ENCODE data around the gene ANKRD55.
"Not testable (repeated sequence)": the region's sequence is repeated elsewhere in the genome, so short reads cannot be mapped to it uniquely, and the experiment has no call there.

ANKRD55 gene

DNA sequence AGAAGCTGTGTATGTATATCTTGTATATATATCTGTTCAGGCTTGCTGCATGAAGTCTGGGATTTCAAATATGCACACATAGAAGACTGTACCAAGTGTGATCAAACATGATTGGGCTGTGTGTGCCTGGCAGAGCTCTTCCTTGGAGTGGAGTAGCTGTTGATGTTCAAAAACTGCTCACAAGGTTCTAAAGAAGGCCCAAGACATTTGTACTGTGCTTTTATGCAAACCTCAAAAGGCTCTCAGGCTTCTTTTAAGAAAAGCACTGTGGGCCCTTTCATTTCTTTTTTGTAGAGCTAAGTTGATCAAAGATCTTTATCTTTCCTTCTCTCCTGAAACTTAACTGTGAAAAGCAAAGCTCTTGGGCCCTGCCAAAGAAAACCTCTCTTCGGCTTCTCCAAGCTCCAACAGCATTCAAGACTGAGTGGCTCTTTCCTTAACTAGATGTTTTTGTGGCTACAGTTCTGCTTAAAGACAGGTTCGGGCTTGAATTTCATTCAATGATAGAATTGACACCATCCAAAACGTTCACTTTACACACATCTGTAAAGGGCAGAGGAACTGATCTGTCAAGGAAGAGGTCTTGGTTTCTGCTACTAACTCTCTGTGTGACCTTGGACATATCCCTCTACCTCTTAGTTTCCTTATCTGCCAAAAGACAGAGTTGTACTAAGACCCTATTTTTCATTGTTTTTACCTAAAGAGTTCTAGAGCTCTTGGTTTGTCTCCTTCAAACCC, 132.5 kb downstream of the ANKRD55 start:
- DNase-seq: no peak

DNA sequence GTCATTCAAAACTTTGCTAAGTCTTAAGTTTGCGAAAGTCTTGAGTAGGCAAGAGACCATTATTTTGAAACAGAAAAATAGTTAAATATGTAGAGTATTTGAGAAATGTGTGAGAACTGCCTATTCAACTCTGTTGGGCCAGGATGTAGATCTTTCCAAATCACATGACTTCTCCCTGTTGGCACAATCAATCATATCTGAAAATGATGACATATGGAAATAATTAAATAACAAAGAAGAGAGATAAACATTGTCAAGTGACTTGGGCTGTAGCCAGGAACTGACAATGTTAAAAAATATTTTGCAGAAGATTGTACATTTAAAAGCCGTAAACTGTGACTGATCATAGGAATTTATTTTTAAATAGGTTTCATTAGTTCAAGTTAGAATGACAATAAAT, 133.8 kb downstream of the ANKRD55 start:
- no peak for DNase-seq

DNA sequence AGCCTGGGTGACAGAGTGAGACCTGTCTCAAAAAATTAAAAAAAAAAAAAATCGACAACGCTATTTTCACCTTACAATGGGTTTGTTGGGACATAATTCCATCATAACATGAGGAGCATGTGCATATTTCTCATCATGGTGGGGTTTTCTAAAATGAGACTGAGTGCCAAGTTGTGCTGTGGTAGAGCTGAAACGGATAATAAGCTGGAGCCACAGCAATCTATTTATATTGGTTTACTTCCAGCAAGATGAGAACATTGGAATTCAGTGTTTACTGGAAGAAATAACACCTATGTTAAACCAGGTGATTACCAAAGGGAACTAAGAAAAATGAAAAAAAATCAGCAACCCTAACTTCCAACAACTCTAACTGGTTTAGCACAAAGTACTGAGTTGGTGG, 136.1 kb downstream of the ANKRD55 start:
- DNase-seq: no peak

DNA sequence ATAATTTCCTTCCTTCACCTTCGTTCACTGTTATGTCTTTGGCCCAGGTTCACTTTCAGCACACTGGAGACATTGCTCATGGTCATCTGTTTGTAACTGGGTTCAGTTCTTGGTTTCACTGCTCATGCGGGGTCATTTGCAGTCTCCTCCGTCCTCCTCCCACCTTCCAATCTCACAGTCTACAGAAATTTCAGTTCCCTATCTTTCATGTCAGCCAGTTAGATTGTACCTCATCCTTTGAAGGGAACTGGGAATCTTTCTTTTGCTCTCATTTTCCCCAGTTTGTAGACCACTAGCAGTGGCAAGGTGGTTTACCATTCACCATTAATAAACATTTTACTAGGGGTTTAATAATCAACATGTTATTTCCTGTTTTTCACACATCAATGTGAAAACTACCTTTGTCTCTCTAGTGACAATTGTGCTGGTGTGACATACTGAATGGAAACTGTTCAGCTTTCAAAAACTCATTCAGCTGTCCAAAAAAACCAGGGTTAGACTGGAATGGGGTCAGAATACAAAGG, 137.5 kb downstream of the ANKRD55 start:
- DNase-seq: no peak

DNA sequence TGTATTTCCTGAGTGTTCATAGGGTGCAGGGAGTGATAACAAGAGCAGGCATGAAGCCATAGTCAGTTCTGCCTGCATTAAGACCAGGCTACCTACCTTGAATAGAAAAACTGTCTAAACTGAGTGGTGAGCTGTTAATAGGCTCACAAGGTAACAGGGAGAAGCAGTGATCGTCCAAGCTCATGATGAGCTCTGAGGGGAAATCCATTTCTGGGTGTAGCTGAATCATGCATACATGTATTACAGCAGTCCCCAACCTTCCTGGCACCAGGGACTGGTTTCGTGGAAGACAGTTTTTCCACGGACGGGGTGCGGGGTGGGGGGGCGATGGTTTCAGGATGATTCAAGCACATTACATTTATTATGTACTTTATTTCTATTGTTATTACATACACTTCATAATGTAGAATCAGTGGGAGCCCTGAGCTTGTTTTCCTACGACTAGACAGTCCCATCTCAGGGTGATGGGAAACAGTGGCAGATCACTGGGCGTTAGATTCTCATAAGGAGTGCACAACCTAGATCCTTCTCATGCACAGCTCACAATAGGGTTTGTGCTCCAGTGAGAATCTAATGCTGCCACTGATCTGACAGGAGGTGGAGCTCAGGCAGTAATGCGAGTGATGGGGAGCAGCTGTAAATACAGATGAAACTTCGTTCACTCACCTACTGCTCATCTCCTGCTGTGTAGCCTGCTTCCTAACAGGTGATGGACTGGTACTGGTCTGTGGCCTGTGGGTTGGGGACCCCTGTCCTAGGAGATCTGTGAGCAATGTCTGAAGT, 138.4 kb downstream of the ANKRD55 start:
- no peak for DNase-seq

DNA sequence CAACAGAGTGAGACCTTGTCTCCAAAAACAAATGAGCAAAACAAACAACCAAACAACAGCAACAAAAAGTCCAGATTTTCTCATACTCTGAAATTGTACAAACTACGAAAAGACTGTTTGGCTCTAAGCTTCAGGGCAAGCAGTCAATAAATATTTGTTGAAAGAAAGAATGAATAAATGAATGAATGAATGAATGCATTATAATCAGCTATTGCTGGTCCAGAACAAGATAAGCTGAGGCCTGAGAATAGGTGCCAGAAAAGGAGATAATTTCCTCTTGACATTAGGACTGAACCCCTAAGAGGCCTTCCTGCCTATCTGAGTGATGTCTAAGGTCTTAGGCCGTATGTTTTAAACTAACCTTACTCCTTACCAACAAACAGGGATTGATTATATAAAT, 139.2 kb downstream of the ANKRD55 start:
- DNase-seq: no peak

DNA sequence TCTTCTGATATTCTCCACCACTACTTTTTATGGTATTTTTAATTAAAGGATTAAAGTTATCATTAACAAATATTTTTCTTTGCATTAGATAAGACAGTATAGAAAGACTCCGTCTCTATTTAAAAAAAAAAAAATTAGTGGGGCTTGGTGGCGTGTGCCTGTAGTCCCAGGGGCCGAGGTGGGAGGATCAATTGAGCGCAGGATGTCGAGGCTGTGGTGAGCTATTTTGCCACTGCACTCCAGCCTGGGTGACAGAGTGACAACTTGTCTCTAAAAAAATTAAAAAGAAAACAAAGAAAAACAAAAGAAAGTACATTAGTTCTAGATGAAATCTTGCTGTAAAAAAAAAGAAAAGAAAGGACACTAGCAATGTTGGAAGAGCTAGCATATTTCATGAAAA, 141.0 kb downstream of the ANKRD55 start:
- no peak for DNase-seq

DNA sequence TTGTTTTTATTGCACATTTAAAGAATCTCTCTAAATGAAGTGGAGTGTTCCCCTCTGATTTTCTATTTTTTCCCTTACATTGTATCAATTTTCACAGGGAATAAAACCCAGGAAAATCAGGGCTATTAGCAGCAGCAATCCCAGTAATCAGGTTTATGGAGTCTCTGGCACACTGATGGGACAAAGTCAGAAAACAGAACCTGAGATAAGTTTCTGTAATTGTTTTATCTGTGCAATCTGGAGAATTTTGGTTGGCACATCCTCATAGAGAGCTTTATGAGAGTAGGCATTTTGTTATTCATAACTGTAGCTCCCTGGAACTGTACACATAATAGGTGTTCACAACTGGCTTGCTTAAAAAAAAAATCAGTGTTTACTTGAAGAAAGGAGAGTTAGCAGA, 141.5 kb downstream of the ANKRD55 start:
- no peak for DNase-seq

DNA sequence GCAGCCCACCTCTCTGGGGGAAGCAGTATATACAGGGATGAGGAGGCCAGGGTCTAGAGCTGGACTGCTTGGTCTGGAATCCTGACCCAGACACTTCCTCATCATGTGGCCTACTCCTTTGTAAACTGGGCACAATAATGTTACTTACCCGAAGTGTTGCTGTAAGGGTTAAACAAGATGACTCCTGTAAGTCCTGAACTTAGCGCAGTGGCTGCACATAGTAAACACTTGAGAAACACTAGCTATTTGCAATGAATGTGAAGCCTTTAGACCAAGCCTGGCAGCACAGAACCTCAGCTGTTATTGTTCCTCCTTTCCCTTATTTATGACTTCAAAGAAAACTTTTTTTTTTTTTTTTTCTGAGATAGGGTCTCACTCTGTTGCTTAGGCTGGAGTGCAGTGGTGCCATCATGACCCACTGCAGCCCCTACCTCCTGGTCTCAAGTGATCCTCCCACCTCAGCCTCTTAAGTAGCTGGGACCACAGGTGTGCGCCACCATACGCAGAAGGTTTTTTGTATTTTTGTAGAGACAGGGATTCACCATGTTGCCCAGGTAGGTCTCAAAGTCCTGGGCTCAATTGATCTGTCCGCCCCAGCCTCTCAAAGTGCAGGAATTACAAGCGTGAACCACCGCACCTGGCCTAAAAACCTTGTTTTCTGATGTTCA, 142.2 kb downstream of the ANKRD55 start:
- DNase-seq: no peak

DNA sequence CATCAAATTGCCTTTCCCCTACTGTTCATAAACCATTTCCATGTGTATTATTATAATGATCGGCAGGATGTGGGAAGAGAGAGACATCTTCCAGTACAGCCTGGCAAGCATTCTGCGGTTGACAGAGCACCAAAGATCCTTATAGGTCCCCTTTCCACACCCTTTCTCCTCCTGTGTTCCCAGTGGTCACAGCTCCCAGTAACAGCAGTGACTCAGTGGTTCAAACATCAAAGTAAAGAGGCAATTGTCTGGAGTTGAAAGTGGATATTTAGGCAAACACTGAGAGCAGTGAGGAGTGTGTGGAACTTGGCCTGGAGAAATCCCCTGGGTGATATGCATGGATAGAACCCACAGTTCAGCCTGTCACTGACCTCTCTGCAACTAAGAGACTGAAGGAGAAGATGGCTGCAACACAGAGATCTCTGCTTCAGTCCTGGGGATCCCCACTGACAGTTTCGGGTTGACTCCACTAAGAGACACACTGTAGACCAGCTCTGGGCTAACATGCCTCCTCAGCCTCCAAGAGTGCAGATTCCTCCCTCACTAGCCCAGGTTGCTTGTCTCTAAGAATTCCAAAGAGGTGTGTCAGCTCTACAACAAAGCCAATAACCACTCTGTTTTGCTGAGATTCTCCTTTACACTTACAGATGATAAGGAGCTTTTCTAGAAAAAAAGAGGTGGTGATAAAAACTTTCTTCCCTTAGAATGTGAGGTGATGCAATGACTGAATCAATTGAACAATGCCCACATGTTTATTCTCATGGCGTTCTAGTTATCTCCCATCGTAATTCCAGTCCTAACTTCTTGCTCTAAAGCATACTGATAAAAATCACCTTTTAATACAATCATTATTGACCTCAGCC, 143.9 kb downstream of the ANKRD55 start:
- no peak for DNase-seq

DNA sequence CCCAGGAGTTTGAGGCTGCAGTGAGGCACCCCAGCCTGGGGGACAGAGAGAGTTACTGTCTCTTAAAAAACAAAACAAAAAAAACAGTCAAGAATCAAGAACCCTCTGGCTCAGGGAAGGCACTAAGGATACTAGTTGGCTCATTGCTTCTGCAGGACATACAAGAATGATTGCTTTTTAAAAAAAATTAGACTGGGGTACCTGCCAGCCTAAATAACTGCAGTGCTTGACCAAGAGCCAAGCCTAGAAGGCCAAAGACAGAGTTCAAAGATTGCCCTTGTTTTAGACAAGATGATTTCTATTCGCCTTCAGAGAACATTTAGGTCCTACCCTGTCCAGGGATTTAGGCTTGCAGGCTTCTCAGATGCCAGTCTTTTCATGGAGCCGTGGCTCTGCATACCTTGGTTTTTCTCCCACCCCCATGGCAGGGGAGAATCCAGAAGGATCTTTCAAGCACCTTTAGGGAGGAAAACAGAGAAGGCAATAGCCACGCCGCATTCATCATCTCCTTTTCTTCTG, 144.6 kb downstream of the ANKRD55 start:
- no peak for DNase-seq

DNA sequence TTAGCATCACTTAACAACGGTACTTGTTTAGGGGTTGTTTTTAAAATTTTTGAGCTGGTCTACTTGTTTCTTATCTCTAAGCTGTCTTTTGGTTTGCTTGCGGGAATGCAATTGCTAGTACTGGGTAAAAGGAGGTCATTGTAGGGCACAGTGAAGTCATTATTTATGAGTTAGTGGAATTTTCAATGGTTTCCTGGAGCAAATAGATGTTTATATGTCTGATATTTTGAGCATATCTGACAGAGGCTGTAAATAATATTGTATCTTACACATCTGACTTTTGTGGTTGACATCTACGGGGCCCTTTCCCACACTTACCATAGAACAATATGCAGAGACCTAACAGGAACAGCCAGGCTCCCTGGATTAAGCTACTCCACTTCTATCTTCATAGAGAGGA, 147.9 kb downstream of the ANKRD55 start:
- no peak for DNase-seq

DNA sequence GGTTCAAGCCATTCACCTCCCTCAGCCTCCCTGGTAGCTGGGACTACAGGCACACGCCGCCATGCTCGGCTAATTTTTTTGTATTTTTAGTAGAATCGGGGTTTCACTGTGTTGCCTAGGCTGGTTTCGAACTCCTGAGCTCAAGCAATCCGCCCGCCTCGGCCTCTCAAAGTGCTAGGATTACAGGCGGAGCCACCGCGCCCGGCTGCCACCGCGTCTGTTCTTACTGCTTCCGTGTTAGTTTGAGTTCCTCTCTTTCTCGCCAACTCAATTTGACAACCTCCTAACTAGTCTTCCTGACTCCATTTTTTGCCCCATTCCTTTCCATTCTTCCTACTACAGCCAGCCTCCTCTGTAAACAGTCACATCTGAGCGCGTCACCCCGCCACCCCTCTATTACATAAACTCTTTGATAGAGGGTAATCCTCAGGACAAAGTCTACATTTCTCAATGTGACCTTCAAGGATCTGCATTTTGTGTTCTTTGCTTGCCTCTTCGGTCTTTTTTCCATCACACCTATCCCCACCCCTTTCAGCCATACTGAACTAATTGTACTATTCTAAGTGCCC, 149.8 kb downstream of the ANKRD55 start:
- no peak for DNase-seq

DNA sequence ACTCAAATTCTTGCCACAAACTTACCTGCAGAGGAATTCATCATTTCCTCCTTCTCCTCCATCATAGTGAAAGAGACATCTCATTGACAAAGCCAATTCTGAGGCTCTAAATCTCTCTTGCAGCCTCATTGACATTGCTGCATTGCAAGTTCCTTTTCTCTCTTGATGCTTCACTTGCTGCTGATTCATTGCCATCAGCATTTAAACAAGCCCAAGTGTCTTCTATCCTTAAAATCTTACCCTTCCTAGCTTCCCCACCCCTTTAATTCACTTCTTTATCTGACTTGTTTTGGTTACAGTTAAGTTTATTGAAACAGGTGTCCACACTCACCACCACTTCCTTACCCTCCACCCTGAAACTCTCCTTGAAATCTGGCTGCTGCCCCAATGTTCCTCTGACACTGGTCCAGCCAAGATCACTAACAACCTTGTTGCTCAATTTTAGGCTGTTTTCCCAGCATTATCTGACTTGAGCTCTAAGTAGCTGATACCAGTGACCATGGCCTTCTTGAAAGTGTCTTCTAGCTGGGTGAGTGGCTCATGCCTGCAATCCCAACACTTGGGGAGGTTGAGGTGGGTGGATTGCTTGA, 152.0 kb downstream of the ANKRD55 start:
- not testable (repeated sequence) for DNase-seq

DNA sequence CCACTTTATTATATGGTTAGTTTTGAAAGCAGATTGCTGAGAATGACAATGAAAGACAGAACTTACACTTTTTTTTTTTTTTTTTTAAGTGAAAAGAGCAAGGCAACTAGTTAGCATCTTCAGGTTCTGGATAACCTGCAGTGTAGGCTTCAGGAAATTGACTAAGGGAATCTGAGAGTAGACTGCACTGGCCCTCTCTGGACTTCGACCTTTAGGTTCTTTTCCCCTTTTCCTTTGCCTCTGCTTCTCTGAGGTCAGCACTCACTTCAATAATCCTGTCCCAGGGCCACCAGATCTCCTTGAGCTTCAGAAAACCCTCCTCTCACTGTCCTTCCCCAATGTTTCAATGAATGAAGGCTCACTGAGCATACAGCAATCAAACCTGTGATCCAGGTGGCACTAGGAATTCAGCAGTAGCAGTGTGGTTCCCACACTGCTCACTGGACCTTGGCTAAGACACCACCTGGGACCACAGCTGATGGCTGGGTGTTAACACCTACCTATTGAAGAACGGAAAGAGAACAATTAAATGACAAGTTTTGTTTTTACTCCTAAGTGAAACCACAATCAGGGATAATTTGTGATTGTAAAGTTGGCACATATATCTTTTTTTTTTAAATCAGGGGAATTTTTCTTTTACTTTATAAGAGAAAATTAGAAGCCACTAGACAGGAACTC, 152.6 kb downstream of the ANKRD55 start:
- DNase-seq: no peak

DNA sequence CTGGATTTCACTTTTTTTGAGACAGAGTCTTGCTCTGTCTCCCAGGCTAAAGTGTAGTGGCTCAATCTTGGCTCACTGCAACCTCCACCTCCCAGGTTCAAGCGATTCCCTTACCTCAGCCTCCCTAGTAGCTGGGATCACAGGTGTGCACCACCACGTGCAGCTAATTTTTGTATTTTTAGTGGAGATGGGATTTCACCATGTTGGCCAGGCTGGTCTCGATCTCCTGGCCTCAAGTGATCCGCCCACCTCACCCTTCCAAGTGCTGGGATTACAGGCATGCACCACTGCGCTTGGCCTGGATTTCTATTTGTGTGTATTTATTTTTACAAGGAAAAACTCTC, 154.0 kb downstream of the ANKRD55 start:
- DNase-seq: not testable (repeated sequence)

DNA sequence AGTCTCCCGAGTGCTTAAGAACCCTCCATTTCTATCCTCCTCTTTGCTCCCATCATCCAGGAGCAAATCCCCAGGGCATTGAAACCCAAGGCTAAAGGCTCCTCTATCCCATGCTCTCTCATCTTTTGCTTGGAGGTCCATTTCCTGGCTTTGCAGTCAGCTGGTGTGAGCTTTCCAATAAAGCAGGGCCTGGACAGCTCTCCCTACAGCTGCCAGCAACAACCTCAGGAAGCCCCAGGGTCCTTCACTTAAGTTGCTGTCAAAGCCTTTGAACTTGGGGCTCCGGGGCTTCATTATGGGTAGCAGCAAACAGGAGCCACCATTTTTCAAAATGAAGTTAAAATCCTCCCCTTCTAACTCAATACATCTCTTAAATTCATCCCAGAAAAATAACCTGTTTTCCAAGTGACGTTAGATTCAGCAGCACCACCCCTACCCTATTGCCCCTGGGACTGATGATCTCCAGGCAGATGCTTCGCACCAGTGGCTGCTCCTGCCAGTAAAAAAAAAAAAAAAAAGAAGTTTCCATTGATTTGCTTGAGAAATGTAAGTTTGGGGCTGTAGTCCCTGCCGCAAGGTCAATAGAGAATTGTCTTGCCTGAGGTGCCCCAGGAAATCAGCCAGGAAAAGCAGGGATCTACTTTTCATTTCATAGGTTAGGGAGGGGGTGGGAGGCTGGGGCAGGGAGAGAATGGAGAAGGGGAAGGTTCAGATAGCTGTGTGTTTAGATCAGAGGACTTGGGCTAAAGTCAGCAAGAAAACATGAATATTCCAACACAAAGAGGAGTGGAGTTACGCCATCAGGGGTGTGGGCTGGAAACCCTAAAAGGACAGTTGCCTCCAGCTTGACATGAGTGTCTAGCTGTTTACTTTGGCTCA, 154.6 kb downstream of the ANKRD55 start:
- DNase-seq: no peak

DNA sequence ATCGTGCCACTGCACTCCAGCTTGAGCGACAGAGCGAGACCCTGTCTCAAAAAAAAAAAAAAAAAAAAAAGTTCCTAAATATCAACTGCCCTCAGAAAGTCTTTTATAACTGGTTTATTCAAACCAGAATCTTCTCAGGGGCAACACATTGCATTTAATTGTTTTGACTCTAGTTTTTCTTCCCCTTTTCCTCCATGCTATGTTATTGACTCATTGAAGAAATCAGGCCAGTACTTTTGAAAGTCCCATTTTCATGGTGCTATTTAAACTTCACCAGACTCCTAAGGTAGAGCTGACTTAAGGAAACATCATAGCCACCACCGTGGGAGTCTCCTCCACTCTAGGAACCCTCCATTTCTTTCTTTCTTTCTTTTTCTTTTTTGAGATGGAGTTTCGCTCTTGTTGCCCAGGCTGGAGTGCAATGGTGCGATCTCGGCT, 155.3 kb downstream of the ANKRD55 start:
- DNase-seq: no peak

DNA sequence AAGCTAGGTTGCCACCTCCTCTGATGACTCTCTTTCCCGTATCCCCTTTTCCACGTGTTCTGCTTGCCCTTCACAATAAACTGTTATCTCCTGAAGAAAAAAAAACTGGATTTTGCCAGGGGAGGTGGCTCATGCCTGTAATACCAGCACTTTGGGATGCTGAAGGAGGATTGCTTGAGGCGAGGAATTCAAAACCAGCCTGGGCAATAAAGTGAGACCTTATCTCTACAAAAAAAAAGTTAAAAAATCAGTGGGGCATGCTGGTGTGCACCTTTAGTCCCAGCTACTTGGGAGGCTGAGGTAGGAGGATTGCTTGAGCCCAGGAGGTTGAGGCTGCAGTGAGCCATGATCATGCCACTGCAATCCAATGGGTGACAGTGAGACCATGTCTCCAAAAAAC, 156.6 kb downstream of the ANKRD55 start:
- no peak for DNase-seq

DNA sequence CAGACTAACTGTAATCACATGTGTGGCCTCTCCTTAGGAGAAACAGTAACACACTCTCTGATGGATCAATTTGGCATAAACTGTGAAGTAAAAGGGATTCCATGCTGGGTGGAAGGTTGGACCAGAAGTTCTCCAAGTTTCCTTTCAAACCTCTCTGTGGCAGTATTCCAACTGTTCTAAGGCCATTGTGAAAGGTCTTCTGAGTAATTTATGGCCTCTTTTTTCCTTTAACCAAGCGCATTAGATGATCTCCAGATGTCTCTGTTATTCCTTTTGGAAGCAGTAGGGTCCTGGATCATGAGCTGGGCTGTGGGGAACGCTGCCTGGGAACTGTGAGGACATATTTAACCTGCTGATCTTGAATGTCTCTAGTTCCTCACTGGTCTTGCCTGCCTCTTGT, 157.8 kb downstream of the ANKRD55 start:
- no peak for DNase-seq

Data from hematopoietic multipotent progenitor cell treated with erythropoietin and hydrocortisone succinate and interleukin-3 and kit ligand, for 6 days (in vitro differentiated cells).